ENCODE measurements around the gene TNFRSF4. TPM values are rescaled to one million over a fixed set of nuclear protein-coding genes. Genes with fewer than 3 reads are reported as not detected.

TNFRSF4 gene
- total and polyA plus RNA-seq, 2 of the 8 experiments (the other 6 are each of a cell fraction or from before 2014, with no cell fraction given) = 0.06 TPM; not detected in 1

GRCh38 chr1:1228596-1229321 lies 14.8 kb upstream of the TNFRSF4 start:
- Histone ChIP-seq H3K18ac (ENCODE audit: extremely low read depth, low read length) (no peak overlapping the region), H2BK5ac (ENCODE audit: low read depth, low read length) (no peak overlapping the region), H3K79me2 (ENCODE audit: control insufficient read depth in 1 of 2, insufficient read depth in 2 of 2, low read length in 2 of 2) (peaks cover 6 to 44% of the 10 kb centered on the region in 2 experiments; a peak in 3 of 4 replicates), H2BK15ac (ENCODE audit: low read length) (no peak overlapping the region), H2AFZ (ENCODE audit: low read length) (no peak overlapping the region), H3K56ac (replicated peaks; ENCODE audit: insufficient read length, low read depth, low read length) (no peak overlapping the region), H3K4ac (replicated peaks; ENCODE audit: insufficient read length, low read depth, low read length) (no peak overlapping the region), H3K79me1 (ENCODE audit: low read depth, low read length) (peaks cover 41% of the 10 kb centered on the region), H3K27me3 (replicated peaks in 1 of 4; ENCODE audit: control insufficient read depth in 3 of 4, extremely low read depth in 1 of 4, insufficient read depth in 3 of 4, low read length in 3 of 4) (no peaks in the 10 kb centered on the region; a peak in 1 of 7 replicates), H2BK12ac (ENCODE audit: low read depth, low read length) (no peak overlapping the region), H4K20me1 (replicated peaks in 1 of 2; ENCODE audit: control insufficient read depth in 1 of 2, insufficient read depth in 2 of 2, low read length in 2 of 2) (peaks cover 5 to 28% of the 10 kb centered on the region in 2 experiments), H3K23ac (ENCODE audit: insufficient read length) (no peak overlapping the region), H2AK5ac (ENCODE audit: low read depth, low read length) (no peak overlapping the region), H3K36me3 (ENCODE audit: control insufficient read depth in 2 of 4, insufficient read depth in 4 of 4, low read length in 3 of 4) (peaks cover 2 to 22% (median 6%) of the 10 kb centered on the region in 4 experiments; a peak in 6 of 8 replicates), H3K4me3 (ENCODE audit: extremely low read depth in 1 of 4, insufficient read depth in 2 of 4, low read depth in 3 of 4, low read length in 4 of 4) (no peak overlapping the region), H4K91ac (replicated peaks; ENCODE audit: insufficient read length, low read length) (no peak overlapping the region), H3K9me3 (ENCODE audit: insufficient read depth in 2 of 2, low read depth in 1 of 2, low read length in 1 of 2) (peaks cover 0 to 9% of the 10 kb centered on the region in 2 experiments; a peak in 2 of 4 replicates), H3K23me2 (ENCODE audit: low read depth, low read length) (peaks cover 7% of the 10 kb centered on the region), H3K4me1 (replicated peaks in 1 of 4; ENCODE audit: control insufficient read depth in 3 of 4, insufficient read depth in 4 of 4, low read length in 3 of 4) (peaks cover 0 to 6% (median under 1%) of the 10 kb centered on the region in 4 experiments; a peak in 4 of 7 replicates), H4K5ac (ENCODE audit: insufficient read length, low read depth, low read length) (no peak overlapping the region), H2BK120ac (replicated peaks; ENCODE audit: low read depth, low read length) (no peak overlapping the region), H3K14ac (ENCODE audit: insufficient read length) (no peak overlapping the region), H3K9ac (replicated peaks in 1 of 4; ENCODE audit: extremely low read depth in 1 of 4, low read depth in 3 of 4, low read length in 3 of 4) (no peak overlapping the region), H3K4me2 (ENCODE audit: insufficient read depth in 1 of 2, low read depth in 2 of 2, low read length in 2 of 2) (no peak overlapping the region), H2BK20ac (ENCODE audit: low read length) (no peak overlapping the region), H4K8ac (ENCODE audit: extremely low read depth, insufficient read depth, low read length) (no peak overlapping the region), H3K27ac (ENCODE audit: low read depth, low read length) (no peak overlapping the region)
- DNase-seq (ENCODE audit: low read depth in 1 of 2, low spot score in 2 of 2) = no peak
- TF ChIP-seq EGR1 (IDR thresholded peaks at IDR 0.05; ENCODE audit: borderline replicate concordance, low read depth, low read length) = peak; percentile 98
- TF ChIP-seq FOSL1 (IDR thresholded peaks at IDR 0.05; ENCODE audit: insufficient read depth, low read depth, low read length) = 0 out of 2 replicates have a peak, but pooled peaks have one; percentile 72
- no peak for TF ChIP-seq HDAC2 (IDR thresholded peaks at IDR 0.05; ENCODE audit: borderline replicate concordance in 1 of 2, low read depth in 2 of 2, low read length in 2 of 2)
- CTCF ChIA-PET (ENCODE audit: partially characterized antibody) = interaction anchor here (0.6 to 6.2 kb wide), 9 partner anchors 10 to 277 kb away, joined by 3 to 28 read pairs (median 3); no protein-coding TSS in a partner anchor
- no peak for FAIRE-seq
- POLR2A ChIA-PET (ENCODE audit: partially characterized antibody) = interaction anchor here (1.1 kb wide), 1 partner anchor 8 kb away, joined by 3 read pairs; no protein-coding TSS in a partner anchor
- 94% methylated on average over 28 of the region's 28 CpGs; no CpG with 5 or more reads in 1 of the 2 experiments for WGBS, 2 experiments (ENCODE audit: extremely low coverage in 1 of 2, insufficient coverage in 1 of 2, insufficient read length in 1 of 2, insufficient replicate concordance in 2 of 2, low coverage in 1 of 2, low lambda C conversion rate in 2 of 2, missing lambda C conversion rate in 1 of 2)
